ENCODE results near the gene TPCN2. TPM values are rescaled to one million over a fixed set of nuclear protein-coding genes. Genes with fewer than 3 reads are reported as not detected.

TPCN2 gene
- total and polyA plus RNA-seq, 2 of the 4 experiments (the other 2 are of a cell fraction): 3.4 to 8.0 TPM

GRCh38 chr11:69140635-69141034 lies 91.9 kb downstream of the TPCN2 start:
- H4K8ac ChIP-seq (ENCODE audit: low read depth in 2 of 2, low read length in 2 of 2): no peak overlapping the region
- no peak overlapping the region for H4K5ac ChIP-seq (ENCODE audit: low read depth, low read length)
- ChIA-PET POLR2A (ENCODE audit: unreplicated experiment) (no interaction called here), CTCF (interaction anchor here (0.9 kb wide), 1 partner anchor 9 kb away, joined by 4 read pairs; no protein-coding TSS in a partner anchor)
- no peak overlapping the region for H3K18ac ChIP-seq (ENCODE audit: low read depth, low read length)
- no peak overlapping the region for H3K56ac ChIP-seq (ENCODE audit: extremely low read depth, insufficient read depth, low read length)
- H2AK9ac ChIP-seq (replicated peaks; ENCODE audit: low read depth, low read length, poor library complexity): no peak overlapping the region
- H3K27me3 ChIP-seq (ENCODE audit: control insufficient read depth, insufficient read depth, low read length): no peaks in the 10 kb centered on the region
- ATAC-seq (ENCODE audit: low read depth): no peak
- H3K4me3 ChIP-seq (ENCODE audit: insufficient read depth, low read depth, low read length): no peak overlapping the region
- H3K14ac ChIP-seq (replicated peaks; ENCODE audit: low read depth, low read length): no peak overlapping the region
- no peaks in the 10 kb centered on the region; the same call in 1 of the 2 replicates for H3K9me3 ChIP-seq (ENCODE audit: control insufficient read depth, insufficient read depth, low read length)
- H3K36me3 ChIP-seq (ENCODE audit: control insufficient read depth, insufficient read depth, low read length): no peaks in the 10 kb centered on the region
- no peak for DNase-seq
- no TSS peak for BruUV-seq (replicated peaks)
- in situ Hi-C loops (cut with MboI; ENCODE audit: low sequenced_read_pairs) (no loop called here), intact Hi-C loops (cut with micrococcal nuclease) (no loop called here), dilution Hi-C loops (cut with HindIII; ENCODE audit: low sequenced_read_pairs, unreplicated experiment) (no loop called here)
- H3K27ac ChIP-seq (ENCODE audit: insufficient read depth, low read length): no peak overlapping the region
- no peak overlapping the region for H2BK20ac ChIP-seq (ENCODE audit: low read depth, low read length)
- no peak overlapping the region for H2BK5ac ChIP-seq (ENCODE audit: low read depth, low read length, poor library complexity, severe bottlenecking)
- H2BK120ac ChIP-seq (ENCODE audit: low read depth, low read length): no peak overlapping the region
- H4K20me1 ChIP-seq (ENCODE audit: insufficient read depth, low read length): no peaks in the 10 kb centered on the region
- no peak overlapping the region for H3K9ac ChIP-seq (ENCODE audit: low read depth, low read length)
- H3K79me1 ChIP-seq (ENCODE audit: low read depth in 1 of 2, low read length in 2 of 2): no peaks in the 10 kb centered on the region
- H2AK5ac ChIP-seq (ENCODE audit: low read depth, low read length): no peak overlapping the region
- TF ChIP-seq ELK1 (IDR thresholded peaks at IDR 0.05; ENCODE audit: borderline replicate concordance, low read depth, low read length): no peak
- no peak for TF ChIP-seq NFE2L2 (IDR thresholded peaks at IDR 0.05; ENCODE audit: low read depth, low read length)
- peak; percentile 45; the same call in 1 of the 2 replicates for TF ChIP-seq CEBPB (IDR thresholded peaks at IDR 0.05; ENCODE audit: low read depth, low read length)
- H3K23ac ChIP-seq (ENCODE audit: low read depth, low read length): no peak overlapping the region
- no peak overlapping the region for H2BK15ac ChIP-seq (ENCODE audit: low read depth, low read length)
- H2AFZ ChIP-seq (replicated peaks; ENCODE audit: low read length, poor library complexity): no peak overlapping the region
- H4K91ac ChIP-seq (ENCODE audit: insufficient read depth, low read depth, low read length): no peak overlapping the region; the same call in 1 of the 2 replicates
- H3K4me1 ChIP-seq (ENCODE audit: control insufficient read depth, insufficient read depth, low read length): peaks cover 12% of the 10 kb centered on the region
- H3K4me2 ChIP-seq (ENCODE audit: low read depth, low read length): no peak overlapping the region
- peaks cover 11% of the 10 kb centered on the region for H3K9me1 ChIP-seq (ENCODE audit: insufficient read depth, low read length)
- WGBS, 2 experiments (ENCODE audit: extremely low coverage in 2 of 2, insufficient read length in 1 of 2): 83% methylated on average over 3 of the region's 5 CpGs; no CpG with 5 or more reads in 1 of the 2 experiments
- no peak overlapping the region for H3K4ac ChIP-seq (ENCODE audit: low read depth, low read length)

Data from IMR-90 (cell line).